ENCODE results near the gene EEF1AKMT3.

EEF1AKMT3 gene

DNA sequence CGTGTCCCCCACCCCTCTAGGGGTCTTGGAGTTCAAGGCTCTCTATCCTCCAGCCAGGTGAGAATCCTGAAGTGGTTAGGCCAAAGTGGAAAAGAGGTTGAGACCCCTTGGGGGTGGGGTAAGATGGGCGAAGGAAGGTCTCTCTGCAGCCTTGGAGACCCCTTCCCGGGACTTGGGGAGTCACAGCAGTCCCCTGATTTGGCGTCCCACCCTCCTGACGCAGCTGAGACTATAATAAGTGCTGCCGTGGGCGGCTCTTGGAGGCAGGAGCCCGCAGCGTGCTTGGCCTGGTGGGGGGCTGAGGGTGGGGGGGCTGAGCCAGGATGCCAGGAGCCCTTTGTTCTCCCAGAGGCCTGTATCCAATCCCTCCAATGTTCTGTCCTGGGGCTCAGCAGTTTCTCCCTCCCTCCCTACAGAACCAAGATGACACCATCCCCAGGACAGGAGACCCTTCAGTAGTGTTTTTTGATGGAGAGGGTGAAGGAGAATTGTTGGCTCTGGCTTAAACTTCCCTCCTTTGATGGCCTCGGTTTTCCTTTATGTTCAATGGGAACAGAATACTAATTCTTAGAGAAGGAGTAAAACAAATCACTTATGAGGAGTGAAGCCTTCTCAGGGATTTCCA lies 32.4 kb upstream of the EEF1AKMT3 start:
- no peak for TF ChIP-seq CTCF (IDR thresholded peaks at IDR 0.05; ENCODE audit: low read depth, low read length, missing control alignments)
- DNase-seq (ENCODE audit: extremely low read depth, low read depth), result no peak
- no peak overlapping the region for H3K4me3 ChIP-seq (replicated peaks; ENCODE audit: low read depth, low read length)

- DNase-seq (ENCODE audit: extremely low read depth, low read depth), result no peak
- TF ChIP-seq CTCF (IDR thresholded peaks at IDR 0.05; ENCODE audit: low read depth, low read length, missing control alignments), result no peak
- H3K4me3 ChIP-seq (replicated peaks; ENCODE audit: low read depth, low read length), result no peak overlapping the region
These were observed 31.6 kb upstream of the EEF1AKMT3 start for GRCh38 chr12:57740656-57741412.

DNA sequence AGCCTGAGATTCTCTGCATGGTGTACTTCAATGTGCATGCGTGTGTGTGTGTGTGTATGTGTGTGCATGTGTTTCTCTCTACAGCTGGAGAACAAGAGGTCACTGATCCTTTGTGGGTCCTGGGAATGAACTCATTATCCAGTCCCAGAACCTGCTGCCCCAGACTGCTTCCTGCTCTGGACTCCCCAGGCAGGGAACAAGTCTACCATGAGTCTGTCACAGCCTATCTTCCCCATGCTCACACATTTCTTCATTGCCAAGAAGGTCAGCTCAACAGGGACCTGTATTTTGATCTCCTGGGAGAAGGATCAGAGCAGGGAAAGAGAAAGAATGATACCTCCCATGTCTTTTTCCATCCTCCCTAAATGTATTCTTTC lies 31.0 kb upstream of the EEF1AKMT3 start:
- no peak overlapping the region for H3K4me3 ChIP-seq (replicated peaks; ENCODE audit: low read depth, low read length)
- TF ChIP-seq CTCF (IDR thresholded peaks at IDR 0.05; ENCODE audit: low read depth, low read length, missing control alignments), result no peak
- no peak for DNase-seq (ENCODE audit: extremely low read depth, low read depth)

DNA sequence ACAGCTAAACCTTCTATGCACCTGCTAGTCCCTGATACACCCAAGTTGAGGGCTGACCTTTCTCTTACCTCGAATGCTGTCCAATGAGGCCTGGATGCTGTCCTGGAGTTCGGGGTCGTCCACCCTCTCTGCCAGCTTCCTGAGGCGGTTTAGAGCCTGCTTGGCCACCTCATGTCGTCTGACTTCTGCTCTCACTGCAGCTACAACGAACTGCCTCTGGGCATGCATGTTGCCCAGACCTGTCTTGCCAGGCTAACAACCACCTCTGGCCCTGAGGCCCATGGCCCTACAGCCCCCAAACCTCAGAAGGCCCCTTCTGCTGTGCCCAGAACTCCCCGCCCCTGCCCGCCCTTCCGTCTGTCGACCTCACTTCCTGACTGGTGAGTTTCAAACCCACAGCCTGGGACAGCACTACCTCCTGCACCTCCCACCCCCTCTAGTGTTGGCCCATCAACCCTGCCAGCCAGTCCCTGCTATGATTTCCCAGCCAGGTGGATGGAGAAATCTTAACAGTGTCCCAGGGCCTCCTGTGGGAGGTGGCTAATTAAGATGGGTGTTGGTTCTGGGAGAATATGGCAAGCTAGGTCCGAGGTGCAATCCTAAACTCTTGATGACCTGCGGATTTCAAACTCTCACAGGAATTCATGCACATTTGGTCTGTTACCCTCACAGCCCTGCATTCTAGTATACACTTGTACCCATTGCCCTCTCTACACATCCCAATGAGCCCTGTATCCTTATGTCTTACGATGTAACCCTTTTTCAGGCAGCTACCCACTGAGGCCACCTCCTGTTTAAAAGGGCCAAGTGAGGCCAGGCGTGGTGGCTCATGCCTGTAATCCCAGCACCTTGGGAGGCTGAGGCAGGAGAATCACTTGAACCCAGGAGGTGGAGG lies 30.3 kb upstream of the EEF1AKMT3 start:
- DNase-seq (ENCODE audit: extremely low read depth, low read depth), result no peak
- H3K4me3 ChIP-seq (replicated peaks; ENCODE audit: low read depth, low read length), result no peak overlapping the region
- no peak for TF ChIP-seq CTCF (IDR thresholded peaks at IDR 0.05; ENCODE audit: low read depth, low read length, missing control alignments)

DNA sequence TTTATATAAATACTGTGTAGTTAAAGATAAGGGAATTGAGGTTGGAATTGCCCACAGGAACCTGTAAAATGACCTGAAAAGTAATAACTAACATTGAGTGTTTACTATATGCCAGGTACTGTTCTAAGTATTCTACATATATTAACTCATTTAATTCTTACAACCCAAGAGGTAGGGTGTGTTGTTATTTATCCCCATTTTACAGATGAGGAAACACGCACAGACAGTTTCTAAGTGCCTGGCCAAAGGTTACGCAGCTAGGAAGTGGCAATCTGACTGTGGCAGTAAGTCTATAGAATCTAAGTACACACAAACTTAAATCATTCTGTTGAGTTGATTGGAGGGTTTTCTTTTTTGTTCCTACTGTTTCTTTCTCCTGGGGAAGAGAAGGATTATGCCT lies 28.6 kb upstream of the EEF1AKMT3 start:
- no peak for DNase-seq (ENCODE audit: extremely low read depth, low read depth)

More for the DNA sequence above, 28.6 kb upstream of the EEF1AKMT3 start:
- no peak for TF ChIP-seq CTCF (IDR thresholded peaks at IDR 0.05; ENCODE audit: low read depth, low read length, missing control alignments)
- no peak overlapping the region for H3K4me3 ChIP-seq (replicated peaks; ENCODE audit: low read depth, low read length)

All from HFF-Myc (cell line).